ENCODE data around the gene TRAPPC14.

The TRAPPC14 gene

GRCh38 chr7:100124301-100125230 is 34.0 kb downstream of the TRAPPC14 start:
- Mint-ChIP-seq H3K4me3 (peak overlapping the region; percentile 19), H3K27me3 (no peaks in the 10 kb centered on the region), H3K27ac (peak overlapping the region; percentile 6 to 65), H3K9me3 (no peaks in the 10 kb centered on the region), H3K4me1 (peaks cover 31% of the 10 kb centered on the region)
- DNase-seq (no peak), ATAC-seq (no peak)

- DNase-seq (no peak), ATAC-seq (no peak)
- Mint-ChIP-seq H3K27me3 (no peaks in the 10 kb centered on the region), H3K4me3 (no peak overlapping the region), H3K4me1 (peaks cover 40% of the 10 kb centered on the region), H3K9me3 (no peaks in the 10 kb centered on the region), H3K27ac (no peak overlapping the region)
Observed at GRCh38 chr7:100122568-100122967, 36.0 kb downstream of the TRAPPC14 start.

- Mint-ChIP-seq H3K9me3 (no peaks in the 10 kb centered on the region), H3K27me3 (no peaks in the 10 kb centered on the region), H3K4me1 (peaks cover 40% of the 10 kb centered on the region), H3K4me3 (no peak overlapping the region), H3K27ac (no peak overlapping the region)
- DNase-seq (no peak), ATAC-seq (no peak)
Observed at GRCh38 chr7:100122067-100122466, 36.5 kb downstream of the TRAPPC14 start.

GRCh38 chr7:100120733-100121036 is 37.8 kb downstream of the TRAPPC14 start:
- ATAC-seq (no peak), DNase-seq (no peak)
- Mint-ChIP-seq H3K27me3 (no peaks in the 10 kb centered on the region), H3K9me3 (no peaks in the 10 kb centered on the region), H3K4me3 (peak overlapping the region; percentile 87 to 96), H3K4me1 (peaks cover 35% of the 10 kb centered on the region), H3K27ac (peak overlapping the region; percentile 2 to 30)

GRCh38 chr7:100119970-100120732 is 38.4 kb downstream of the TRAPPC14 start:
- peak; percentile 79 to 81 for DNase-seq
- peak overlapping the region; percentile 100 for H3K27ac Mint-ChIP-seq
- H3K4me3 Mint-ChIP-seq, result peak overlapping the region; percentile 87 to 96
- peaks cover 30% of the 10 kb centered on the region for H3K4me1 Mint-ChIP-seq
- no peaks in the 10 kb centered on the region for H3K27me3 Mint-ChIP-seq
- peak; percentile 82 for ATAC-seq
- H3K9me3 Mint-ChIP-seq, result no peaks in the 10 kb centered on the region

GRCh38 chr7:100119072-100119969 is 39.2 kb downstream of the TRAPPC14 start, which contains the start of the genes CNPY4 and TAF6:
Gene CNPY4, plus strand, starts transcription at chr7:100119634. Its CDS starts 111 bp downstream, at chr7:100119745.
Gene TAF6, minus strand, starts transcription at chr7:100119358. Its CDS starts 5,149 bp downstream, at chr7:100114209.
- Mint-ChIP-seq H3K4me3 (peak within 1 kb of the TSS; percentile 87 to 96), H3K27ac (peak within 1 kb of the TSS; percentile 100), H3K4me1 (peaks cover 22% of the 10 kb centered on the region), H3K9me3 (no peaks in the 10 kb centered on the region), H3K27me3 (no peaks in the 10 kb centered on the region)
- DNase-seq, result peak; percentile 93 to 94
- ATAC-seq, result peak; percentile 84

GRCh38 chr7:100118388-100119071 is 40.0 kb downstream of the TRAPPC14 start:
- Mint-ChIP-seq H3K9me3 (no peaks in the 10 kb centered on the region), H3K27me3 (no peaks in the 10 kb centered on the region), H3K4me3 (peak overlapping the region; percentile 87 to 96), H3K4me1 (peaks cover 19% of the 10 kb centered on the region), H3K27ac (peak overlapping the region; percentile 100)
- DNase-seq, result no peak
- ATAC-seq, result no peak

GRCh38 chr7:100115026-100115425 is 43.5 kb downstream of the TRAPPC14 start:
- Mint-ChIP-seq H3K9me3 (no peaks in the 10 kb centered on the region), H3K27ac (no peak overlapping the region), H3K27me3 (no peaks in the 10 kb centered on the region), H3K4me3 (no peak overlapping the region), H3K4me1 (peaks cover 15% of the 10 kb centered on the region)
- DNase-seq (no peak), ATAC-seq (no peak)

GRCh38 chr7:100111914-100112313 is 46.6 kb downstream of the TRAPPC14 start:
- no peaks in the 10 kb centered on the region for H3K9me3 Mint-ChIP-seq
- H3K4me3 Mint-ChIP-seq, result no peak overlapping the region
- H3K27me3 Mint-ChIP-seq, result no peaks in the 10 kb centered on the region
- DNase-seq (no peak), ATAC-seq (no peak)
- peaks cover 8% of the 10 kb centered on the region for H3K4me1 Mint-ChIP-seq
- no peak overlapping the region for H3K27ac Mint-ChIP-seq

- Mint-ChIP-seq H3K4me3 (no peak overlapping the region), H3K27me3 (no peaks in the 10 kb centered on the region), H3K4me1 (peaks cover 10% of the 10 kb centered on the region), H3K27ac (no peak overlapping the region), H3K9me3 (no peaks in the 10 kb centered on the region)
- DNase-seq (no peak), ATAC-seq (no peak)
Observed at GRCh38 chr7:100111156-100111555, 47.4 kb downstream of the TRAPPC14 start.

GRCh38 chr7:100109521-100110163 is 48.9 kb downstream of the TRAPPC14 start:
- no peaks in the 10 kb centered on the region for H3K27me3 Mint-ChIP-seq
- no peak for ATAC-seq
- peaks cover 10% of the 10 kb centered on the region for H3K4me1 Mint-ChIP-seq
- no peak overlapping the region for H3K27ac Mint-ChIP-seq
- no peak overlapping the region for H3K4me3 Mint-ChIP-seq
- no peak for DNase-seq
- H3K9me3 Mint-ChIP-seq, result no peaks in the 10 kb centered on the region

- no peak overlapping the region for H3K27ac Mint-ChIP-seq
- H3K4me1 Mint-ChIP-seq, result peaks cover 17% of the 10 kb centered on the region
- no peaks in the 10 kb centered on the region for H3K9me3 Mint-ChIP-seq
- ATAC-seq (no peak), DNase-seq (no peak)
- H3K27me3 Mint-ChIP-seq, result no peaks in the 10 kb centered on the region
- H3K4me3 Mint-ChIP-seq, result no peak overlapping the region
Observed at GRCh38 chr7:100107890-100108289, 50.6 kb downstream of the TRAPPC14 start.

- no peaks in the 10 kb centered on the region for H3K27me3 Mint-ChIP-seq
- no peaks in the 10 kb centered on the region for H3K9me3 Mint-ChIP-seq
- DNase-seq (no peak), ATAC-seq (no peak)
- no peak overlapping the region for H3K27ac Mint-ChIP-seq
- H3K4me1 Mint-ChIP-seq, result peaks cover 24% of the 10 kb centered on the region
- no peak overlapping the region for H3K4me3 Mint-ChIP-seq
Observed at GRCh38 chr7:100107125-100107737, 51.3 kb downstream of the TRAPPC14 start.

- Mint-ChIP-seq H3K4me1 (peaks cover 25% of the 10 kb centered on the region), H3K4me3 (no peak overlapping the region), H3K27me3 (no peaks in the 10 kb centered on the region), H3K9me3 (no peaks in the 10 kb centered on the region), H3K27ac (peak overlapping the region in 1 of 2 donors; percentile 85)
- no peak for ATAC-seq
- DNase-seq, result no peak
Observed at GRCh38 chr7:100106633-100107032, 51.9 kb downstream of the TRAPPC14 start.

Measured in stimulated activated naive CD8-positive, alpha-beta T cell treated with anti-CD3 and anti-CD28 coated beads, Interleukin-15, amount 100 ng/mL, for 72 hours (primary cell).